Caki2 (cell line): ENCODE data around the gene NDUFAF3. TPM values are rescaled to one million over a fixed set of nuclear protein-coding genes. Genes with fewer than 3 reads are reported as not detected.
A peak's percentile ranks its signal among the peaks of the same experiment; 100 is the strongest.
"Not testable (repeated sequence)": the region's sequence is repeated elsewhere in the genome, so short reads cannot be mapped to it uniquely, and the experiment has no call there.

Source experiments
- DNase-seq: peaks from one replicate; pipeline ENCODE4 v3.0.0-alpha.2; 2015; ENCODE audit warnings: low read depth
- in situ Hi-C: cut with HindIII; loops from 2 replicates; pipeline ENCODE4 v1.10.0; 2016; ENCODE audit warnings: low sequenced_read_pairs, low pct_unique_long_range_greater_than_20kb, mixed read lengths
- total RNA-seq: library from RNA; depleted of rRNA; stranded (reverse); fragments of >200 nt; shearing (Covaris generic); gene quantifications from 2 replicates; pipeline ENCODE4 v1.2.3, GENCODE V29; 2014; ENCODE audit warnings: low replicate concordance

NDUFAF3 gene
- total RNA-seq, 1 experiment from 2014 or later = 170 TPM

GRCh38 chr3:48997714-48998637 is 23.9 kb upstream of the NDUFAF3 start:
- in situ Hi-C loops = no loop called here
- DNase-seq = no peak

GRCh38 chr3:48999085-48999858 is 22.6 kb upstream of the NDUFAF3 start:
- no peak for DNase-seq
- in situ Hi-C loops = no loop called here

GRCh38 chr3:49001155-49001554 is 20.8 kb upstream of the NDUFAF3 start:
- in situ Hi-C loops = no loop called here
- no peak for DNase-seq

- DNase-seq = no peak
- in situ Hi-C loops = no loop called here
Measured at GRCh38 chr3:49004352-49005302, 17.3 kb upstream of the NDUFAF3 start.

DNA sequence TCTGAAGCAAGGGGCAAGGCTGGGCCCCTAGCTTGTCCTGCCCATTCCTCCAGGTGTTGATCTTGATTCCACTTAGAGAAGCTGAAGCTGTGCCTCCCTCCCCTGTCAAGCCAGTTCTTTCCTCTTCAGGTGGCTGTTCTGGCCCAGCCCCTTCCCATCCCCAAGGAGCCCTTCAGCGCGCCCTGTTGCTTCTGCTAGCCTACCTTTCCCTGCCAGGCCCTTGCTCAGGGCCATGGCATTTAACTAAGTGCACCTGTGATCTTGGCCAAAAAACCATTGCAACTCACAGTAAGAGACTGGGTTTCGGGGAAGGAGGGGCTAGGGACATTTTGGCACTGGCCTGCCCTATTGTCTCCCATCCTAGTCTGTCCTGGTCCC is 16.6 kb upstream of the NDUFAF3 start:
- DNase-seq = no peak
- in situ Hi-C loops = no loop called here

GRCh38 chr3:49005998-49006397 is 15.9 kb upstream of the NDUFAF3 start:
- DNase-seq = no peak
- in situ Hi-C loops = no loop called here

GRCh38 chr3:49006408-49007067 is 15.4 kb upstream of the NDUFAF3 start:
- DNase-seq = no peak
- in situ Hi-C loops = no loop called here

GRCh38 chr3:49007068-49007770 is 14.7 kb upstream of the NDUFAF3 start, which contains the start of gene WDR6:
Gene WDR6, plus strand, starts transcription at chr3:49007391. Its CDS starts 41 bp downstream, at chr3:49007432.
- DNase-seq = peak; percentile 96
- in situ Hi-C loops = no loop called here

DNA sequence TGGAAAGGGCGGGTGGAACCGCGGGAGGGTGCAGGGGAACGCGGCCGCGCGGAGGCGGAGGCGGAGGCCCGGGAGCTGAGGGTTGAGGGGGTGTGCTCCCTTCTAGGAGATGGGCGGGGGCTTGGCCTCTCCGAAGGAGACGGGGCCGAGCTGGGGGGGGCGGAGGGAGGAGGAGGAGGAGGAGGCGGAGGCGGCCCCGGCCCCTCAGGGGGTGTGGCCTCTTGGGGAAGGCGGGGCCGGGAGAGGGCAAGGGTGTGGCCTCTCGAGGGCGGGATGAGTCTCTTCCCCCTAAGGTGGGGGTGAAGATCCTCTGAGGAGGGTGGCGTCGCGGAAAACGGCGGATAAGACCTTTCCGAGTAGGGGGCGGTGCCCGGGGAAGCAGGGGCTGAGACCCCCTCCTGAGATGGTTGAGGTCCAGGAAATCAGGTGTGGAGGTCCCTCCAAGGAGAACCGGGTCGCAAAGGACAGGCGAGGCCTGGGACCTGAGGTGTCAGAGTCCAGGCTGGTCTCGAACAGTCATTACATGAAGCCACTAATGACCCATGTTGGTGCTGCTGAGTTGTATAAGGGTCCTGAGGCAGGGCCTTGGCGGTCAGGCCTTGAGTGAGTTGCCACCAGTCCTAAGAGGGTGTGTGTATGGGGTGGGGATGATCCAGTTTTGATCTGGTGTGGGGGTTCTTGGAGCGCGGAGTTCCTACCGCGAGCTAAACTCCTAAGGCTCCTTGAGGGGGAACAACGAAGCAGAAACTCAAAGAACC is 14.0 kb upstream of the NDUFAF3 start:
- in situ Hi-C loops = no loop called here
- DNase-seq = peak; percentile 89

GRCh38 chr3:49008627-49009026 is 13.3 kb upstream of the NDUFAF3 start:
- DNase-seq, in situ Hi-C loops: not testable (repeated sequence)

- DNase-seq = no peak
- in situ Hi-C loops = no loop called here
Measured at GRCh38 chr3:49009396-49009795, 12.5 kb upstream of the NDUFAF3 start.

GRCh38 chr3:49012441-49013017 is 9.4 kb upstream of the NDUFAF3 start:
- DNase-seq = no peak
- in situ Hi-C loops = no loop called here

- in situ Hi-C loops = no loop called here
- DNase-seq = no peak
Measured at GRCh38 chr3:49013113-49013737, 8.7 kb upstream of the NDUFAF3 start.

DNA sequence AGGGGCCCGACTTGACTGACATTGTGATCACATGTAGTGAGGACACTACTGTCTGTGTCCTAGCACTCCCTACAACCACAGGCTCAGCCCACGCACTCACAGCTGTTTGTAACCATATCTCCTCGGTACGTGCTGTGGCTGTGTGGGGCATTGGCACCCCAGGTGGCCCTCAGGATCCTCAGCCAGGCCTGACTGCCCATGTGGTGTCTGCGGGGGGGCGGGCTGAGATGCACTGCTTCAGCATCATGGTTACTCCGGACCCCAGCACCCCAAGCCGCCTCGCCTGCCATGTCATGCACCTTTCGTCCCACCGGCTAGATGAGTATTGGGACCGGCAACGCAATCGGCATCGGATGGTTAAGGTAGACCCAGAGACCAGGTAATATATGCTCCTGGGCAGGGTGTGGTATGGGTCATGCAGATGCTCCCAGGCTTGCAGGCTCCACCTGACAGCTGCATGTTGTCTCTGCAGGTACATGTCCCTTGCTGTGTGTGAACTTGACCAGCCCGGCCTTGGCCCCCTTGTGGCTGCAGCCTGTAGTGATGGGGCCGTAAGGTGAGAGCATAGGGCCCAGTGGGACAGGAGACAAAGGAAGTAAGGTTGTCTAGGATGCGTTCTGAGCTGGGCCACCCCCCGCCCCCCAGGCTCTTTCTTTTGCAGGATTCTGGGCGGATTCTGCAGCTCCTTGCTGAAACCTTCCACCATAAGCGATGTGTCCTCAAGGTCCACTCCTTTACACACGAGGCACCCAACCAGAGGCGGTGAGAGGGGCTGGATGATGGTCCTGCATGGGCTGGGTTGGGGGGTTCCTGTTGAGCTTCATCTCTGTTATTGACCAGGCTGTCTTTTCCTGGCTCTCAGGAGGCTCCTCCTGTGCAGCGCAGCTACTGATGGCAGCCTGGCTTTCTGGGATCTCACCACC is 7.9 kb upstream of the NDUFAF3 start:
- DNase-seq = no peak
- in situ Hi-C loops = no loop called here

GRCh38 chr3:49015072-49015471 is 6.8 kb upstream of the NDUFAF3 start:
- DNase-seq = no peak
- in situ Hi-C loops = no loop called here
